AG04449 (cell line): ENCODE data around the gene ANO1.

Source experiments
- CTCF ChIA-PET: fragments of 350-600 bp; formaldehyde crosslinking; extraction: SDS; loops from one replicate; lab custom pipeline; 2021; ENCODE audit warnings: antibody characterized with exemption; lab: Yijun Ruan, JAX
- POLR2A ChIA-PET: fragments of 400-600, 350-600 bp; formaldehyde crosslinking; extraction: SDS; loops from one replicate; lab custom pipeline; 2020; ENCODE audit warnings: antibody characterized with exemption, inconsistent platforms; lab: Yijun Ruan, JAX
- DNase-seq: peaks from one replicate; pipeline ENCODE4 v3.0.0-alpha.2; 2010; ENCODE audit warnings: low read depth, low spot score
- H3K4me3 ChIP-seq: 2 replicates; pipeline ENCODE4 v1.5.1; 2011; ENCODE audit warnings: low read depth, mild to moderate bottlenecking, control low read depth, low read length
- CTCF ChIP-seq: IDR thresholded peaks from one replicate; pipeline ENCODE4 v1.5.1; 2011; ENCODE audit warnings: mild to moderate bottlenecking, moderate library complexity, low read length, control low read depth, inconsistent platforms; ENCODE audit not compliant: insufficient read depth; ENCODE audit errors: missing control alignments

The ANO1 gene

GRCh38 chr11:70119502-70119901, 41.4 kb downstream of the ANO1 start:
- H3K4me3 ChIP-seq = no peak overlapping the region
- CTCF ChIA-PET = no interaction called here
- POLR2A ChIA-PET = no interaction called here
- DNase-seq = no peak
- no peak for TF ChIP-seq CTCF

GRCh38 chr11:70120674-70121073, 42.6 kb downstream of the ANO1 start:
- no peak for DNase-seq
- POLR2A ChIA-PET = no interaction called here
- no peak for TF ChIP-seq CTCF
- no peak overlapping the region for H3K4me3 ChIP-seq
- CTCF ChIA-PET = no interaction called here

- no peak overlapping the region for H3K4me3 ChIP-seq
- TF ChIP-seq CTCF = no peak
- DNase-seq = no peak
- ChIA-PET CTCF (no interaction called here), POLR2A (no interaction called here)
Measured at GRCh38 chr11:70122490-70123198, 44.5 kb downstream of the ANO1 start.

GRCh38 chr11:70123711-70124110, 45.6 kb downstream of the ANO1 start:
- ChIA-PET POLR2A (no interaction called here), CTCF (no interaction called here)
- TF ChIP-seq CTCF = no peak
- no peak for DNase-seq
- no peak overlapping the region for H3K4me3 ChIP-seq

- no peak for TF ChIP-seq CTCF
- CTCF ChIA-PET = no interaction called here
- H3K4me3 ChIP-seq = no peak overlapping the region
- DNase-seq = no peak
- POLR2A ChIA-PET = no interaction called here
Measured at GRCh38 chr11:70124321-70125000, 46.3 kb downstream of the ANO1 start.

- no peak for TF ChIP-seq CTCF
- no peak overlapping the region for H3K4me3 ChIP-seq
- POLR2A ChIA-PET = no interaction called here
- CTCF ChIA-PET = no interaction called here
- no peak for DNase-seq
Measured at GRCh38 chr11:70126494-70126893, 48.4 kb downstream of the ANO1 start.
